HG03432 (cell line): Measurements from ENCODE around the gene UBE4B.
"Not testable (repeated sequence)": the region's sequence is repeated elsewhere in the genome, so short reads cannot be mapped to it uniquely, and the experiment has no call there.

Experiments used
- ATAC-seq: cut with Tn5 transposase; IDR thresholded peaks from one replicate; pipeline ENCODE4 v1.9.1; 2021; ENCODE audit warnings: mild to moderate bottlenecking, moderate library complexity; ENCODE audit not compliant: unreplicated experiment

Gene UBE4B

DNA sequence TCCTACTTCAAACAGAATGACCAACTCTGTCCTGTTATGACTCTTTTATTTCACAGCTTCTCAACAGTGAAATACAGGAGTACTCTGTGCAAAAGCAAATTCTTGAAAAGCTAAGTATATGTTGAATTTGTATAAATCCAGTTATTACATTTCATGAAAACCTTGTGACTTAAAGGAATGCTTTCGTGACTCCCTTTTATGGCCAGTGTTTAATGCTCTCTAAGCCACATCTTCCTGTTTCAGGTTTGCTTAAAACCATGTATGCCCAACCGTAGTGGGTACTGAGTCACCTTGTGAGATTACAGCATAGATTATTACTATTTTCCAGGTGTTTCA is 137.4 kb downstream of the UBE4B start:
- no peak for ATAC-seq

DNA sequence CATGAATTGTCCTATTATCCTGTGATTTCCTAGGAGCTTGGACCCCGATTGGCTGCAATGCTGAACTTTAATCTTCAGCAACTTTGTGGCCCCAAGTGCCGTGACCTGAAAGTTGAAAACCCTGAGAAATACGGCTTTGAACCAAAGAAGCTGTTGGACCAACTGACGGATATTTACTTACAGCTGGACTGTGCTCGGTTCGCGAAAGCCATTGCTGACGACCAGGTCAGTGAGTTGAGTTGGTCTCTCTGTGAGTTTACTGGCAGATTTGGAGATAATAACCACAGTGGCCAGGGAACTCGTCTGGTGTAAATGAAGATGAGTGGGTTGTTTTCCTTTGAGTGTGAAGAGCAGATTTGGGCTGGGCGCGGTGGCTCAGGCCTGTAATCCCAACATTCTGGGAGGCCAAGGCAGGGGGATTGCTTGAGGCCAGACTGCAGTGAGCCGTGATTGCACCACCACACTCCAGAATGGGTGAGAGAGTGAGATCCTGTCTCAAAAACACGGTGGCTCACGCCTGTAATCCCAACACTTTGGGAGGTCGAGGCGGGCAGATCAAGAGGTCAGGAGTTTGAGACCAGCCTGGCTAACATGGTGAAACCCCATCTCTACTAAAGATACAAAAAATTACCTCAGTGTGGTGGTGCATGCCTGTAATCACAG is 138.5 kb downstream of the UBE4B start:
- no peak for ATAC-seq

DNA sequence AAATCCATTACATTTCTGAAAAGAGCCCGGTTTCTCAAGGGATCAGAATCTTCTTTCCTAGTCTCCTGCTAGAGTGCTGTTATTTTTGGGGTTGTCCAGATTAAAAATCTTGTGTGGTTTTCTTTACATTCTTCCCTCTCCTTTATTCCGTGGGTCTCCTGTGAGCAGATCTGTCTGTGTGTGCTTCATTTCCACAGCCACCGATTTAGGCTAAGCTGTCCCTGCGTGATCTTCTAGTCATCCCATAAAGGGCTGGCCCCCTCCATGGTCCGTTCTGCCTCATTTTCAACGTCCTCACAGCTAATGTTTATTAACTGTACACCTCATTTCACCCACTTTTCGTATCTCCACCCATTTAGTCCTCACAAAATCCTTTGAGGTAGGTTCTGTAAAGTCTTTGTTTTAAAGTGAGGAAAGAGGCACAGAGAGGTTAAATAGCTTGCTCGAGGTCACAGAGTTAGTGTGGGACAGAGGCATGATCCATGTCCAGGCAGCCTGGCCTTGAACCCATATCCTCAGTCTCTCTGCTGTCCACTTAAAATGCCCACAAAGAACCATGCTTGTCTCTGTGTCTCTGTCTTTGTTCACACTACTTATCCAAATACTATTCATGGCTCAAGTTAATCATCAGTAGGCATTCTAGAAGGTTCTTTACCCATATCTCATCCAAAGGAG is 139.4 kb downstream of the UBE4B start:
- ATAC-seq, result no peak

DNA sequence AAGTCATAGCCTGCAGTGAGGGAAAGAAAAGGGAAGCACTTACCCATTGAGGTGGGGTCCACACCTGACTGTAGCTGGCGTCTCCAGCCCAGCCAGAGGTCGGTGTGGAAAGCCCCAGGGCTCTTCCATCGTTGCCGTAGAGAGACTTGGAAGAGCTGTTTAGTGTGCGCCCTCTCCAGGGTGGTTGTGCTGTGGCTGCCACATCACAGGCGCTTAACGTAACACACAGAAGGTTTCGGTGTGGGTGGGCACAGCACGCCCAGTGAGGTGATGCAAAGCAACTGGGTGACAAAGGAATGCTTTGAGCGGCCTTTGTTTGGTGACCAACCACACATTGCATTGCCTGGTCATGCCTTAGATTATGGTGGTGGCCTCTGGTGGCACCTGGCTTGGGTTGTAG is 140.8 kb downstream of the UBE4B start:
- ATAC-seq, result no peak

DNA sequence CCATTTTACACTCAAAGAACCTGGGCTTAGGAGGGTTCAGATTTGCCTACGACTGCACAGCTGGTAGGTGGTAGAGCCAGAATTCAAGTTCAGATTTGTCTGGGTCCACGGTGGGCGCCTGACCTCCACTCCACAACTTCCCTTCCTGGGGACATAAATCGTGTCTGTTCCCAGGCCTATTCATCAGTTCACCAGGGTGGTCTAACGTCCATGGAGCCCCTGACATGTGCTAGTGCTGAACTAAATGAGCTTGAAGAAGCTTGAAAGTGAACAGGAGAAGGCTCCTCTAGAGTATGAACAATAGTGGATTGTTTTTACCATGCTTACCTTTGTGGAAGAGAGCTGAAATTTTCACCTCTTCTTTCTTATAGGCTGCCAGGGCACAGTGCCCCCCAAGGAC is 145.1 kb downstream of the UBE4B start:
- no peak for ATAC-seq

DNA sequence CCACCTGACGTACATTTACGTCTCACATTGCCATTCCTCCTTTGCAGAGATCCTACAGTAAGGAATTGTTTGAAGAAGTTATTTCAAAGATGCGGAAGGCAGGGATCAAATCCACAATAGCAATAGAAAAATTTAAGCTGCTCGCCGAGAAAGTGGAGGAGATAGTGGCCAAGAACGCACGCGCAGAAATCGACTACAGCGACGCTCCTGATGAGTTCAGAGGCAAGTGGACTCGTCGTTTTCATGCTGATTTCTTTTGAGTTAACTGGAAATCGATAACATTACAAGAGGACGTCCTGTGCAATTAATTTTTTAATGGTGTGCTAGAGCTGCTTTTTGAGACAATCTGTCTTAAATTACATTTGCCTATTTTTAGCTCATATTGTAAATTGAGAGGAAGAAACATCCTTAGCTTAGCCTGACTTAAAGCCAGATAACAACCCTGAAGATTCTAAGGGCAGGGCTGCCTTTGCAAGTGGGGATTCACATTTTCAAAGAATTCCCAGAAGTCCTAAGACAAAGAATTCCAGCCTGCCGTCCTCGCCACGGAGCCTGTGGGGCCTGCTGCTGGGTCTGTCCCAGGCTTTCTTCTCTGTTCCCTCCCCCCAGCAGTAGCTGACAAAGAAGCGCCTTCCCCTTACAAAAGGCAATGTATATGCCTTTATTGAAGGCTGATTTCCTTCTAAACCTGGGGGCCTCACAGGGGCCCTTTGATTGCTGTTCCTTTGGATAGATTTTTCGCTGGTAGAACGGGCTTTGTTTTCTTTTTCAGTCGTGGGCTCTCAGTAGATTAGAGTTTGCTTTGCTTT is 146.0 kb downstream of the UBE4B start:
- ATAC-seq, result no peak

DNA sequence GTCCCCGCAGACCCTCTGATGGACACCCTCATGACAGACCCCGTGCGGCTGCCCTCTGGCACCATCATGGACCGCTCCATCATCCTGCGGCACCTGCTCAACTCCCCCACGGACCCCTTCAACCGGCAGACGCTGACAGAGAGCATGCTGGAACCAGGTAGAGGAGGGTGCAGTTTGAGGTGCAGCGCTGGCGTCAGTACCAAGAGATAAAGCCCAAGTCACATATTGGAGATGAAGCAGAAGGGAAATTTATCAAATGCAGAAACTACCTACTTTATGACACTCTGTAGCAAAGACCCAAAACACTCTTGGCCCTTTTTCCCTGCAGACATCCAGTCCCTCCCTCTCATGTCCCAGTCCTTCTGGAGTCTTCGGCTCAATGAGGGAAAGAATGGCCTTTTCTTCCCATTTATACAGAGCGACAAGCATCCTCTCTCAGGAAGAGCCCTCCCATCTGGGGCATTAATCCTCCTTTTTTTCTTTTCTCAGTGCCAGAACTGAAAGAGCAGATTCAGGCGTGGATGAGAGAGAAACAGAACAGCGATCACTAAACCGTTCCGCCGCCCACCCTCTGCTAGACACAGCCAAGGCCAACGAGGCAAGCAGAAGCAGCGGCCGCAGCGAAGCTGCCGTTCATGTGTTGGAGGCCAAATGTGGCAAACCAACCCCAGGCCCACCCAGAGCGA is 146.8 kb downstream of the UBE4B start:
- ATAC-seq, result no peak

DNA sequence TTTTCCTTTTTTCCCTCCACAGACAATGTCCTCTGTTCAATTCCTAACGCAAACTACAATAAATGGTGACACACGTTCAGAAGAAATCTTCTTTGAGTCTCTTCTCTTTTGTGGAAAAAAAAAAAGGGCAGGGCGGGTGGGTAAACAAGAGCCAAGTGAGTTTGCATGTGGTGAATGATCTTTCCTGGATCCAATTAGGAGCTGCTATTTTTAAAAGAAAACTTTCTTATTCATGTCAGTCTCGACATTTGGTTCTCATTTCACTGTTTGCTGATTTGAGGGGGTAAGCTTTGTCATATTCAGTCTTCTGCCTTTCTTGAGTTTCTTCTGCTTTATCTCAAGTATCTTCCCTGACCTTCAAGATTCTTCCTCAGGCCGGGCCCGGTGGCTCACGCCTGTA is 148.4 kb downstream of the UBE4B start:
- no peak for ATAC-seq

DNA sequence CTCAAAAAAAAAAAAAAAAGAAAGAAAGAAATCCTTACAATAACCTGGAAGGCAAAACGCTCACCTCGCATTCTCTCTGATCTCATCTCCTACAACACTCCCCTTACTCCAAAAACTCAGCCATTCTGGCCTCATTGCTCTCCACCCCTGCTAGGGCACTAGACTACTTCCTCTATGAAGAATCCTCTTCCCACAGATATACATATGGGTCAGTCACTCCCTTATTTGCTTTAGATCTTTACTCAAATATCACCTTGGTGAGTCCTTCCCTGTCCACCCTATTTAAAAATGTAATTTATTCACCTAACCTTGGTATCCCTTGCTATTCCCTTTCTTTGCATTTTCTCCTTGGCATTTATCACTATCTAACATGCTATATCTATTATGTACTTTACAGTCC is 153.0 kb downstream of the UBE4B start:
- no peak for ATAC-seq

DNA sequence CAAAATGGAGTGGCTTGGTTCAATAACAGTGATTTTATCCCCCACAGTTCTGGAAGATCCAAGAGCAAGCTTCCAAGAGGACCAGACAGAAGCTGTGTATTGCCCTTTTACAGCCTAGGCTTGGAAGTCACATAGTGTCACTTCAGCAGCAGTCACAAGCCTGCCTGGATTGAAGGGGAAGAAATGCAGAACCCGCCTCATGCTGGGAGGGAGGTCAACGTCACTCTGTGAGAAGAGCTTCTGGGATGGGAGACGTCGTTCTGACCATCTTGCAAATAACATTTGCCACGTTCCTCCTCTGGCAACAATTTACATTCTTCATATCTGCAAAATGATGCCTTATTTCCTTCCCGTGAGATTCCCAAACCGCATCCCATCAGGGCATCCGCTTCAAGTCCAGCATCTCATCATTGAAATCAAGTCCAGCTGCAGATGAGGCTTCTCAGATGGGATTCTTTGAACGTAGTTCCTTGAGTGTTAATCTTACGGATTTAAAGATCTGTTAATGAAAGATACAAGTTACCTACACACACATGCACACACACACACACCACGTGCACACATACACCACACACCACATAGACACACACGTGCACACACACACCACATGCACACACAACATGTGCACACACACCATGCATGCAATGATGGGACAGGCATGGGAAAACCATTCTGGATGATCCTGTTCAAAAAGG is 153.7 kb downstream of the UBE4B start:
- ATAC-seq, result no peak

DNA sequence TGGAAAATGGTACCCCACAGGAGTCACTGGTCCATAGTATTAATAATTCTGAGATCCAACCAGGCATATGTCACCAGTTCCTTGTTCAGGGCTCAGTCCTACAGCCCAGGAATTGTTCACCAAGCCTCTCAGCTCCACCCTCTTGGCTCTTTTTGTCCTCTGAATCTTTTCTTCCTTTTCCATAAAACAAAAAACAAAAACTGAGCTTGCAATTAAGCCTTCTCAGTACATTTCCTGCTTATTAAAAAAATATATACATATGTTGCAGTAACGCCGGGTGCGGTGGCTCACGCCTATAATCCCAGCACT is 154.2 kb downstream of the UBE4B start:
- no peak for ATAC-seq

DNA sequence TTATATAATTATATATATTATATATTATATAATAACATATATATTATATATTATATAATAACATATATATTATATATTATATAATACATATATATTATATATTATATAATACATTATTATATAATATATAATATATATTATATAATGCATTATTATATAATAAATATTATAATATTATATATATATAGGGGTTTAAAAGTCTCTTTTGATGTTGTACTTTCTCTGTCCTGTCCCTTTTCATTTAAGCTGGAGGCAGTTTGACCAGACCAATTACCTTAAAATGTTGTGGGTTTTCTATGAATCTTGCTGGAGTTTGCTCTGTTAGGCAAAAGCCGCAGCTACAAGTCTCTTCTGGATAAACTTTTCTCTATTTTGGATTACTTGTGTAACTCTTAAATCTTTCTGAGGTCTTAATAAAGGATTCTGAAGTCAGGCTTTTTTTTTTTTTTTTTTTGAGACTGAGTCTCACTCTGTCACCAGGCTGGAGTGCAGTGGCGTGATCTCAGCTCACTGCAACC is 155.4 kb downstream of the UBE4B start:
- no peak for ATAC-seq

DNA sequence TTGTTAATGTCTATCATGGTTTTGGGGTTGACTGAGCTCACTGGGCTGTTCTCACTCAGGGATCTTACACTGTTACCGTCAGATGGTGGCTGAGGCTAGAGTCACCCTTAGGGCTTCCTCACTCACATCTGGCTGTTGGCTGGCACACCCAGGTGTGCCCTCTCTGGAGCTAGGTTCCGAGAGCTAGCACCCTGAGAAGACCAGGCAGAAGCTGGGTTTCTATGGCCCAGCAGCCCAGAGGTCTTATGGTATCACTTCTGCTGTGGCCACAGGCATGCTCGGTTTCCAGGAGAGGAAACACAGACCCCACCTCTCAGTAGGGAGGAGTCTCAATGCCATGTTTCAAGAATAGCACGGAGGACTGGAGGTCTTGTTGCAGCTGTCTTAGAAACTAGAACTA is 156.9 kb downstream of the UBE4B start:
- ATAC-seq, result no peak

DNA sequence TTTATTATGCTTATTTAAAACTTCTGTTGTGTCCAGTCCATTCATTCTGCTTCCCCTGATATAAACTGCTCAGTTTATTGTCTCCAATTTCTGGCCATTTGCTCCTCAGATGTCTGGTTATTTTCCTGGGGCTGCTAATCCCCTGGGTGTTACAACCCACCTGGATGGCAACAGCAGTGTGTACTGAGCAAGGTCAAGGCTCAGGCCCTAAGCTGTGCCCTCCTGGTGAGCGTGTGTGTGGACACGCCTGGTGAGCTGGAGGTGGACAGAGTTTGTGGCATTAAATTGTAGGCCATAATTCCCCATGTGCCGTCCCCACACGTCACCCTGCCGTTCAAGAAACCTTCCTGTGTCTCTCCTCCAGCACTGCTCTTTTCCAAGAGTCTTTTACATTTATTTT is 159.5 kb downstream of the UBE4B start:
- no peak for ATAC-seq

DNA sequence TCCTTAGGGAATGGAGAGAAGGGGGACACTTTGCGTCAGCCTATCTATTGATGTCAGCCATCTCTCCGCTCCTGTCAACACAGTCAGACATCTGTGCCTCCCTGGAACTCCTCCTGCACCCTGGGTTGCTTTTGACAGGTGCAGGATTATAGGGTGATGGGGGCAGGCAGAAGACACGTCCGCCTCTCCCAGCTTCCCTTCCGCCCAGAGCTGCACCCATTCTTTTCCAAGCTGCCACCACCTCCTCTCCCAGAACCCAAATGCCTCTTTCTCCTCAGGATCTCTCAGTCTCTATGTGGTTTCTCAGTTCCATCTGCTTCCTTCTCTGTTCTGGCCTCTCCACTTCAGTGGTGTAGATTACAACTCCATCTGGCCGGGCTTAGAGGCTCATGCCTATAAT is 160.5 kb downstream of the UBE4B start:
- no peak for ATAC-seq

DNA sequence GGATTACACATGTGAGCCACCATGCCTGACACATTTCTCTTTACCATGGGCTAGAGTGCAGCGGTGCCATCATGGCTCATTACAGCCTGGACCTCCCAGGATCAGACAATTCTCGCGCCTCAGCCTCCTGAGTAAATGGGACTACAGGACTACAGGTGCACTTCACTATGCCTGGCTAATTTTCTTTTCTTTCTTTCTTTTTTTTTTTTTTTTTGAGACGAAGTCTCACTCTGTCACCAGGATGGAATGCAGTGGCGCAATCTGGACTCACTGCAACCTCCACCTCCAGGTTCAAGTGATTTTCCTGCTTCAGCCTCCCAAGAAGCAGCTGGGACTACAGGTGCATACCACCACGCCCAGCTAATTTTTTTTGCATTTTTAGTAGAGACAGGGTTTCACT is 162.8 kb downstream of the UBE4B start:
- no peak for ATAC-seq

DNA sequence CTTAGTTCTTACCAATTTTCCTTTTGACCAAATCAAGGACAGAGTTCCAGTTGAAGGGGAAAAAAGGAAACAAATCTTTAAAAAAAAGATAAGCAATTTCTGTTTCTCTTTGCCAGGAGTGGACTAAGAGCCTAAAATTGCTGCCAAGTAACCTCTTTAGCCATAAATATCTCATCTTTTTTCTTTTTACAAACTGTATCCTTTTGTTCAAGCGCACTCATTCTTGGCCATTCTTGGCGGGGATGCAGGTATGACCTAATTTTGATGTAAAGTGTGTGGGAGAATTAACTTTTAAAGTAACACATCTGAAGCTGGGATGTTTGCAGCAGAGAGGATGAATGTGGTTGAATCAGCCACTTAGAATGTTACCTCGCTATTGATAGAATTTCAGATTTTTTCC is 164.2 kb downstream of the UBE4B start:
- ATAC-seq, result no peak

DNA sequence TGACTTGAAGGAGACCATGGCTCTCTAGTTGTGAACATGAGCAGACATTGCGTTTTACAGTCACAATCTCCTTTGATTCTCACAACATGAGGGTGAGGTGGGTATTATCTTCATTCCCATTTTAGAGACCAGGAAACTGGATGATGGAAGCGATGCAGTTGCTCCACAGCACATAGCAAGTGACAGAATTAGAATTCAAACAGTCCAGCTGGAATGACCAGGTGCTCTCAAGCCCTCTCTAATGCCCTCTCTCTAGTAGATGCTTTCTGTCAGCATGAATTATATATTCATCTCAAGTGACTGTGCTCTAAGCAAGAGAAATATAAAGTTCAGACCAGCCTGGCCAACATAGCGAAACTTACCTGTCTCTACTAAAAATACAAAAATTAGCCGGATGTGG is 167.9 kb downstream of the UBE4B start:
- no peak for ATAC-seq

DNA sequence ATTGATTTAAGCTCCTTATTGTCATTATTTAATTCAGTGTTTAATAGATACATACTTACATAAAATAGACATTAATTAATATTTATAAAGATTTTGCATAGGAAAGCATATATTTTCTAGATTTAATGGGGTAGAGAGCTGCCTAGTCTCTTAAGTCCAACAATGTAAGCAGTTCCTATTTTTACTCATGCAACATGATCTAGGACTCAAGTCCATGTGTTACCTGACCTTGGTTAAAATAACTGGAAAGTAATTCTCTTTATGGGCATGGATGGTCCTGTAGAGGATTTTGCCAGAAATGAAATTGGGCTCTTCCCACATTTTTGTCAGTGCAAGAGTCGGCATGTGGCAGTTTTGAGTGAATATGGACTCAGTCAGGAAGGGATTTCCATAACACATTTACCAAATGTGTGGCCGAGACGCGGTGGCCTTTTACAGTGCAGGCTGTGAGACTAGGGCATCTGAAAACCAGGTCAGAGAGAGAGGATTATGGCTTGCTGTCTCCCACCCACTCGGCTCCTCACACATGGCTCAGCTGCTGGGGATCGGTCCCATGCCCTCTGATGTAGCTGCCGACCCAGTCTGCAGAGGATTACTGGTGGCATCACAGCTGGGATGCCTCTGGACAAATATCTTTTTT is 171.4 kb downstream of the UBE4B start:
- no peak for ATAC-seq

DNA sequence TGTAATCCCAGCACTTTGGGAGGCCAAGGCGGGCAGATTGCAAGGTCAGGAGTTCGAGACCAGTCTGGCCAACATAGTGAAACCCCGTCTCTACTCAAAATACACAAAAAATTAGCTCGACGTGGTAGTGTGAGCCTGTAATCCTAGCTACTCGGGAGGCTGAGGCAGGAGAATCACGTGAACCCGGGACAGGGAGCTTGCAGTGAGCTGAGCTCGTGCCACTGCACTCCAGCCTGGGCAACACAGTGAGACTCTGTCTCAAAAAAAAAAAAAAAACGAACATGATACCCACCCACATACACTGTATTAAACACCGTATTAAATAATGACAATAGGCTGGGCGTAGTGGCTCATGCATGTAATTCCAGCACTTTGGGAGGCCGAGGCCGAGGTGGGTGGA is 172.4 kb downstream of the UBE4B start:
- ATAC-seq, result not testable (repeated sequence)

DNA sequence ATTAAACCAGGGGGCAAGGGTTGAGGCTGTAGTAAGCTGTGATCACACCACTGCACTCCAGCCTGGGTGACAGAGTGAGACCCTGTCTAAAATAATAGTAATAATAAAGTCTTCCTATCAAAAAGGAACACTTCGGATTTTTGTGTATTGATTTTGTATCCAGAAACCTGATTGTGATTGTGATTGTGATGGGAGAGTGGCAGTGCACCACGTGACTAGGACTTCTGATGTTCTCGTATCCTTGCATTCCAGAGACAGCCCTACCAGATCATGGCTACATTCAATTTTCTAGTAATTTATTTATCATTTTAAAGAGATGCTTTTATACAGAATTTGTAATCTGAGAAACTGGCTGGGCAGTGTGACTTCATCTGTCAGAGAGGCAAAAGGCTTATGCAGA is 175.1 kb downstream of the UBE4B start:
- ATAC-seq, result no peak
